Subcutaneous adipose tissue (tissue), 4 donors: ENCODE measurements around the gene AGBL1. TPM values are rescaled to one million over a fixed set of nuclear protein-coding genes. Genes with fewer than 3 reads are reported as not detected.

Source experiments
- CTCF ChIP-seq: fragments of 450-650 bp; IDR thresholded peaks from one replicate; pipeline ENCODE4 v1.5.1; 2016; ENCODE audit warnings: low read depth, mild to moderate bottlenecking, control low read depth, antibody characterized with exemption, moderate library complexity
- total RNA-seq, 4 donors: library from RNA; depleted of rRNA; stranded (reverse); fragments of >200 nt; gene quantifications; one replicate each; pipeline ENCODE4 v1.1.0, GENCODE V29; 2016

The AGBL1 gene
- total RNA-seq, 4 donors from 2014 or later: not detected

GRCh38 chr15:86322629-86323028 lies 243.0 kb downstream of the AGBL1 start:
- no peak for TF ChIP-seq CTCF

GRCh38 chr15:86327230-86327865 lies 247.7 kb downstream of the AGBL1 start:
- no peak for TF ChIP-seq CTCF

- TF ChIP-seq CTCF: no peak
Observed at GRCh38 chr15:86328658-86329057, 249.0 kb downstream of the AGBL1 start.

GRCh38 chr15:86329311-86330013 lies 249.8 kb downstream of the AGBL1 start:
- TF ChIP-seq CTCF: no peak

- no peak for TF ChIP-seq CTCF
Observed at GRCh38 chr15:86333819-86334218, 254.1 kb downstream of the AGBL1 start.

GRCh38 chr15:86336051-86336788 lies 256.5 kb downstream of the AGBL1 start:
- no peak for TF ChIP-seq CTCF

- TF ChIP-seq CTCF: no peak
Observed at GRCh38 chr15:86337071-86337470, 257.4 kb downstream of the AGBL1 start.
